Tibial nerve (tissue), 4 donors: Measurements from ENCODE around the gene ANKRD40. TPM values are rescaled to one million over a fixed set of nuclear protein-coding genes. Genes with fewer than 3 reads are reported as not detected.
"Not testable (repeated sequence)": the region's sequence is repeated elsewhere in the genome, so short reads cannot be mapped to it uniquely, and the experiment has no call there.

Source experiments
- DNase-seq, 2 donors: peaks; one replicate each; pipeline ENCODE4 v3.0.0-alpha.2; 2019; ENCODE audit warnings: low spot score in 2 of 2
- H3K27ac ChIP-seq, 4 donors: fragments of 200-600 bp; sonication (generic) in 3 of 4; one replicate each; pipeline ENCODE4 v1.5.1; 2017 to 2019; ENCODE audit warnings: mild to moderate bottlenecking in 1 of 4
- H3K27me3 ChIP-seq, 2 donors: fragments of 200-600 bp; sonication (generic) in 1 of 2; one replicate each; pipeline versions ENCODE4 v1.5.1 to v1.6.0; 2017 to 2019
- H3K36me3 ChIP-seq, 3 donors: fragments of 200-600 bp; sonication (generic); one replicate each; pipeline ENCODE4 v1.5.1; 2018 to 2019
- H3K4me1 ChIP-seq, 4 donors: fragments of 200-600 bp; sonication (generic) in 3 of 4; one replicate each; pipeline ENCODE4 v1.5.1; 2017 to 2019
- H3K4me3 ChIP-seq, 4 donors: fragments of 200-600 bp; sonication (generic) in 3 of 4; one replicate each; pipeline ENCODE4 v1.5.1; 2017 to 2019; ENCODE audit warnings: mild to moderate bottlenecking in 1 of 4, moderate library complexity in 1 of 4
- H3K9me3 ChIP-seq, 4 donors: fragments of 200-600 bp; sonication (generic) in 3 of 4; one replicate each; pipeline ENCODE4 v1.5.1; 2017 to 2019
- EP300 ChIP-seq, 2 donors: sonication (generic); formaldehyde crosslinking; IDR thresholded peaks; one replicate each; pipeline ENCODE4 v1.6.1; 2017; ENCODE audit warnings: antibody characterized with exemption in 2 of 2, mild to moderate bottlenecking in 1 of 2
- POLR2A ChIP-seq, 2 donors: fragments of 450-650 bp; IDR thresholded peaks; one replicate each; pipeline ENCODE4 v1.6.1; 2017; ENCODE audit warnings: antibody characterized with exemption in 2 of 2, mild to moderate bottlenecking in 2 of 2, moderate library complexity in 2 of 2
- WGBS, 2 donors: methylation state at CpG; one replicate each; pipeline ENCODE4 v1.1.5; 2018; 5-methylcytosine and 5-hydroxymethylcytosine counted together
- total RNA-seq, 4 donors: library from RNA; depleted of rRNA; stranded (reverse); fragments of >200 nt; gene quantifications; one replicate each; pipeline ENCODE4 v1.1.0, GENCODE V29; 2016
- TF ChIP-seq, protein P1 (sequence below), 5 experiments: fragments of 200-600 bp in 3 of 5; fragments of 450-650 bp in 2 of 5; sonication (generic) in 3 of 5; IDR thresholded peaks; one replicate each; pipeline ENCODE4 v1.5.1; 2016 to 2019; ENCODE audit warnings: antibody characterized with exemption in 5 of 5, mild to moderate bottlenecking in 3 of 5, moderate library complexity in 2 of 5

The ANKRD40 gene
- total RNA-seq, 4 donors from 2014 or later, result 48.0 to 80.6 (median 55.0) TPM

DNA sequence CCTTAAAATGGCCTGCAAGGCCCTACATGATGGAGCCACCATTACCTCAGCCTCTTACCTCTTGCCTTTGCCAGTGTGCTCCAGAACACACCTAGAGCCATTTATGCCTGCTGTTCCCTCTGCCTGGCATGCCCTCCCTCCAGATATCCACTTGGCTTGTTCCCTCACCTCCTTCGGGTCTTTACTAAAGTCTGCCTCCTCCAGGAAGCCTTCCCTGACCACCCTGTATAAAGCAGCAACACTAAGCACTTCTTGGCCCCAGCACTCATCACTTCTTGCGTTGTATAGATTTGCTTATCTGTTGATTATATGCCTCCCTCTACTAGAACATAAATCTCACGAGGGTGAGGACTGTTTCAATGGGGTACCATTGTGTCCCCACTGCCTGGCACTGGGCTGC is 25.3 kb downstream of the ANKRD40 start:
- Histone ChIP-seq H3K36me3 (no peaks in the 10 kb centered on the region), H3K9me3 (no peaks in the 10 kb centered on the region), H3K4me1 (peaks cover 0 to 5% (median 0%) of the 10 kb centered on the region in 4 donors), H3K4me3 (no peak overlapping the region), H3K27ac (no peak overlapping the region), H3K27me3 (no peaks in the 10 kb centered on the region)
- 80 to 83% methylated on average over 3 of the region's 3 CpGs for WGBS, 2 donors
- no peak for DNase-seq
- TF ChIP-seq, protein P1, sequence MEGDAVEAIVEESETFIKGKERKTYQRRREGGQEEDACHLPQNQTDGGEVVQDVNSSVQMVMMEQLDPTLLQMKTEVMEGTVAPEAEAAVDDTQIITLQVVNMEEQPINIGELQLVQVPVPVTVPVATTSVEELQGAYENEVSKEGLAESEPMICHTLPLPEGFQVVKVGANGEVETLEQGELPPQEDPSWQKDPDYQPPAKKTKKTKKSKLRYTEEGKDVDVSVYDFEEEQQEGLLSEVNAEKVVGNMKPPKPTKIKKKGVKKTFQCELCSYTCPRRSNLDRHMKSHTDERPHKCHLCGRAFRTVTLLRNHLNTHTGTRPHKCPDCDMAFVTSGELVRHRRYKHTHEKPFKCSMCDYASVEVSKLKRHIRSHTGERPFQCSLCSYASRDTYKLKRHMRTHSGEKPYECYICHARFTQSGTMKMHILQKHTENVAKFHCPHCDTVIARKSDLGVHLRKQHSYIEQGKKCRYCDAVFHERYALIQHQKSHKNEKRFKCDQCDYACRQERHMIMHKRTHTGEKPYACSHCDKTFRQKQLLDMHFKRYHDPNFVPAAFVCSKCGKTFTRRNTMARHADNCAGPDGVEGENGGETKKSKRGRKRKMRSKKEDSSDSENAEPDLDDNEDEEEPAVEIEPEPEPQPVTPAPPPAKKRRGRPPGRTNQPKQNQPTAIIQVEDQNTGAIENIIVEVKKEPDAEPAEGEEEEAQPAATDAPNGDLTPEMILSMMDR (IDR thresholded peaks at IDR 0.05), result no peak
- TF ChIP-seq POLR2A (IDR thresholded peaks at IDR 0.05) (no peak), EP300 (IDR thresholded peaks at IDR 0.05) (no peak)

DNA sequence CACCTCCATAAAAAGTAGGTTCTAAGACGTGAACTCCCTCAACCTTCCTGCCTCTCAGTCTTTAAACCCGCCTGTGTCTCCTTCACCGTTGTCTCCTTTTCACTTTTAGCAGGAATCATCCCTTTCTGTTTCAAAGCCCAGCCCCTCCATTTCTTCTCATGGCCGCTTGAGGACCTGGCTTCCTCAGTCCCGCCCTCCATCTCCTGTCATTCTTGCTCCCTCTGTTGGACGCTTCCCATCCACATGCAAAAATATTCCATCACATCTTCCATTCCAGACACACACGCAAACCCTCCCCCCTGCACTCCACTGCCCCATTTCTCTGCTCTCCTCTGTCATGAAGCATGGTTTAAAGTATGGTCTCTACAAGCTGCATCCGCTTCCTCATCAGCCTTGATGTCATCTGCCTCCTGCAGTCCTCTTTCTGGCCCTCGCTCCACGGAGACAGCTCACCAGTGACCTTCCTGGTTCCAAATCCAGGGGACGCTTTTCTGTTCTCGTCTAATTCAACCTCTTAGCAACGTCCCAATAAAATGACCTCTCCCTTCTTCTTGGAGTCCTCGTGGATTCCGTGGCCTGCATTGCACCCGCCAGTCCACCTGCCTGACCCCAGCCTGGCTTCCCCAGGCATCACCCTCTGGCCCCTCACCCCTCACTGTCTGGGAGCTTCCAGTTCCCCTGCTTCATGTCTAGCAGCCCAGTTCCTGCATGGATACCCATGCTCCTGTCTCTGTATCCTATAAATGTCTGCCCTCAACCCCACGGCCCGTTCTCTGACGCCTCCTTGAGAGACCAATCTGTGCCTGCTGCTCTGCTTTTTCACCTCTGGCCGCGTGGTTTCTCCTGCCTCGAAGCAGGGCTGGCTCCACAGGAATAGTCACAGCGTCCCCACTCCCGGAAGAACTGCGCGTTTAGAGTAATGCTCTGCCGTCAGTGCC is 26.2 kb downstream of the ANKRD40 start:
- DNase-seq, result peak in 1 of 2 donors; percentile 70
- no peaks in the 10 kb centered on the region for H3K9me3 ChIP-seq
- H3K4me3 ChIP-seq, result no peak overlapping the region
- H3K27ac ChIP-seq, result no peak overlapping the region
- H3K4me1 ChIP-seq, result peaks cover 0 to 5% (median 0%) of the 10 kb centered on the region in 4 donors
- H3K27me3 ChIP-seq, result no peaks in the 10 kb centered on the region
- 56 to 57% methylated on average over 27 of the region's 27 CpGs for WGBS, 2 donors
- no peaks in the 10 kb centered on the region for H3K36me3 ChIP-seq
- TF ChIP-seq EP300 (IDR thresholded peaks at IDR 0.05), result no peak
- TF ChIP-seq, protein P1 (IDR thresholded peaks at IDR 0.05), result peak; percentile 20 to 77 (median 40)

DNA sequence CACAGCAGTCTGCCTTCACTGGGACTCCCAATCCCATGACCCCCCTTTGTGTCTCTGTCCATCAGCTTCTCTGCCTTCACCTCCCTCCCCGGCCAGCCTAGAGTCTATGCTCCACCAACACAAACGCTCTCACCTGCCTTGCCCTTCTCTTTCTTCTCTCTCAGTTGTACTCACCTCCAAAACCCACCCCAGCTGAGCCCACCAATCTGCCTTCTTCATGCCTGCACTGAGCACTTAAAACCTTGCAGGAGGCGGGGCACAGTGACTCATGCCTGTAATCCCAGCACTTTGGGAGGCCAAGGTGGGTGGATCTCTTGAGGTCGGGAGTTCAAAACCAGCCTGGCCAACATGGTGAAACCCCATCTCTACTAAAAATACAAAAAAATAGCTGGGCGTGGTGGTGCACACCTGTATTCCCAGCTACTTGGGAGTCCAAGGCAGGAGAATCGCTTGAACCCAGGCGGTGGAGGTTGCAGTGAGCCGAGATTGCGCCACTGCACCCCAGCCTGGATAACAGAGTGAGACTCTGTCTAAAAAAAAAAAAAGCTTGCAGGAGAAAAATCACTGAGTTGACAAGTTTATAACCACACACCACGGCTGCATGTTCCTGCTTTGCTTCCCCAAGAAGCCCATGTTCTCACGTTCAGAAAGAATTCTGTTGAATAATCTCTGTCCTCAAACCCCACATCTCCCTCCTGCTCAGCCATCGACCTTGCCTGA is 27.0 kb downstream of the ANKRD40 start:
- H3K27ac ChIP-seq, H3K36me3 ChIP-seq, H3K4me1 ChIP-seq, H3K4me3 ChIP-seq, DNase-seq, H3K27me3 ChIP-seq, H3K9me3 ChIP-seq: not testable (repeated sequence)
- WGBS, 2 donors, result 69 to 72% methylated on average over 12 of the region's 12 CpGs

DNA sequence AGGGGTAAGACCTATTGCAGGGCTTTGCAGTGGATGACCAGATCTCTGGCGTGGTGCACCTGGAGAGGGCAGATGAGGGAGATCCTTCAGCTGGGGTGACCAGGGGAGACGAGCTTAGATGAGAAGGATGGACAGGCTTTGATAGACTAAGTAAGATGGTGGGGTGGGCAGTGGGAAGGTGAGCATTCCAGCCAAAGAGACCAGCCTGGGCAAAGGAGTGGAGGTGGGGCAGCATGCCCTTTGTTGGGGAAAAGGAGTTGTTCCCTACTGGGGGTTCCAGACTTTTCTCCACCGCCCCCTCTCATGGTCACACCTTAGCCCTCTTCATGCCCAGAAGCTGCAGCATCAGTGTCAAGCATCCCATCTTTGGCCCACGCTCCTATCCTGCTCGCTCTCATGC is 27.6 kb downstream of the ANKRD40 start:
- H3K4me3 ChIP-seq, result no peak overlapping the region
- no peaks in the 10 kb centered on the region for H3K36me3 ChIP-seq
- TF ChIP-seq EP300 (IDR thresholded peaks at IDR 0.05), result no peak
- no peak for TF ChIP-seq POLR2A (IDR thresholded peaks at IDR 0.05)
- TF ChIP-seq, protein P1 (IDR thresholded peaks at IDR 0.05), result no peak
- no peak for DNase-seq
- H3K4me1 ChIP-seq, result peaks cover 0 to 5% (median 0%) of the 10 kb centered on the region in 4 donors
- 93 to 97% methylated on average over 5 of the region's 5 CpGs for WGBS, 2 donors
- H3K27ac ChIP-seq, result no peak overlapping the region
- no peaks in the 10 kb centered on the region for H3K9me3 ChIP-seq
- H3K27me3 ChIP-seq, result no peaks in the 10 kb centered on the region

DNA sequence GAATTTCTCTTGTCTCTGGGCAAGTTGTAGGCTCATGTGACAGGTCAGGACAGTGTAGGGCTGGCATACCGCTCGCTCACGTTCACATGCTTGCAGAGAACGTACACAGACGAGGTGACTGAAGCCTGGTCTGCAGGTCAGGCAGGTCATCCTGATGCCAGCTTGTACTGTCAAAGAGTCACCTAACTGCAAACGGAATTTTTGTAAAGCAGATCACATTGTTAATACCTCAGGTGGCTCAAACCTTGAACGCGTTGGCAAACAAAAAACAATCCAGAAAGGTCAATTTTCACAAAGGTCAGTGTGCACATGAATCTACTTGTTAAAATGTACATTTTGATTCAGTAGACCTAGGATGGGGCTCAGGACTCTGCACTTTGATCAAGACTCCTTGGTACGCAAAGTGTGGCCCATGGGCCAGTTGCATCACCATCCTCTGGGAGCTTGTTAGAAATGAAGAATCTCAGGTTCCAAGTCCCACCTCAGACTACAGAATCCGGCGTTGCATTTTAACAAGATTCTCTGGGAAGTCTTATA is 28.6 kb downstream of the ANKRD40 start:
- no peaks in the 10 kb centered on the region for H3K36me3 ChIP-seq
- H3K4me3 ChIP-seq, result no peak overlapping the region
- H3K4me1 ChIP-seq, result peaks cover 0 to 5% (median 0%) of the 10 kb centered on the region in 4 donors
- H3K27ac ChIP-seq, result no peak overlapping the region
- TF ChIP-seq EP300 (IDR thresholded peaks at IDR 0.05) (no peak), POLR2A (IDR thresholded peaks at IDR 0.05) (no peak)
- TF ChIP-seq, protein P1 (IDR thresholded peaks at IDR 0.05), result no peak
- DNase-seq, result no peak
- H3K27me3 ChIP-seq, result no peaks in the 10 kb centered on the region
- 85 to 91% methylated on average over 11 of the region's 11 CpGs for WGBS, 2 donors
- no peaks in the 10 kb centered on the region for H3K9me3 ChIP-seq
